Measurements from ENCODE around the gene SCYGR3. TPM values are rescaled to one million over a fixed set of nuclear protein-coding genes. Genes with fewer than 3 reads are reported as not detected.

SCYGR3 gene
- total RNA-seq, 4 donors from 2014 or later = not detected

DNA sequence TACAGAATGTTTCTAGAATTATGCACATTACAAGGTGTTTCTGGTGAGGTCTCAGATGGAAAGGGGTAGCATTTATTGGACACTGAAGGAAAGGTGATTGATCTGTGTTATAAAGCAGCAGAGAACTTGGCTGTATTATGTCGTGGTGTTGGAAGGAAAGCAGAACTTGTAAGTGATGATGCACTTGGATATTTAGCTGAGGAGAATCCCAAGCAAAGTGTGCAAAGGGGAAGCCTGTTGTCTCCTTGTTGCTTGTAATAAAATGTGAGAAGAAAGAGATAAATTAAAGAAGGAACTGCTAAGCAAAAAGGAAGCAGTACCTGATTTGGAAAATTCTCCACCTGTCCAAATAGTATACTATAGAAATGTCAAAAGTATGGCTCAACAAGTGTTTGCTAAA, 39.8 kb upstream of the SCYGR3 start:
- DNase-seq = no peak
- no peaks in the 10 kb centered on the region for H3K27me3 ChIP-seq
- H3K4me3 ChIP-seq = no peak overlapping the region
- TF ChIP-seq POLR2A (IDR thresholded peaks at IDR 0.05) = no peak
- TF ChIP-seq, protein P1, sequence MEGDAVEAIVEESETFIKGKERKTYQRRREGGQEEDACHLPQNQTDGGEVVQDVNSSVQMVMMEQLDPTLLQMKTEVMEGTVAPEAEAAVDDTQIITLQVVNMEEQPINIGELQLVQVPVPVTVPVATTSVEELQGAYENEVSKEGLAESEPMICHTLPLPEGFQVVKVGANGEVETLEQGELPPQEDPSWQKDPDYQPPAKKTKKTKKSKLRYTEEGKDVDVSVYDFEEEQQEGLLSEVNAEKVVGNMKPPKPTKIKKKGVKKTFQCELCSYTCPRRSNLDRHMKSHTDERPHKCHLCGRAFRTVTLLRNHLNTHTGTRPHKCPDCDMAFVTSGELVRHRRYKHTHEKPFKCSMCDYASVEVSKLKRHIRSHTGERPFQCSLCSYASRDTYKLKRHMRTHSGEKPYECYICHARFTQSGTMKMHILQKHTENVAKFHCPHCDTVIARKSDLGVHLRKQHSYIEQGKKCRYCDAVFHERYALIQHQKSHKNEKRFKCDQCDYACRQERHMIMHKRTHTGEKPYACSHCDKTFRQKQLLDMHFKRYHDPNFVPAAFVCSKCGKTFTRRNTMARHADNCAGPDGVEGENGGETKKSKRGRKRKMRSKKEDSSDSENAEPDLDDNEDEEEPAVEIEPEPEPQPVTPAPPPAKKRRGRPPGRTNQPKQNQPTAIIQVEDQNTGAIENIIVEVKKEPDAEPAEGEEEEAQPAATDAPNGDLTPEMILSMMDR (IDR thresholded peaks at IDR 0.05) = no peak
- no peaks in the 10 kb centered on the region for H3K9me3 ChIP-seq
- H3K27ac ChIP-seq = no peak overlapping the region
- no peaks in the 10 kb centered on the region for H3K4me1 ChIP-seq
- no peaks in the 10 kb centered on the region for H3K36me3 ChIP-seq

DNA sequence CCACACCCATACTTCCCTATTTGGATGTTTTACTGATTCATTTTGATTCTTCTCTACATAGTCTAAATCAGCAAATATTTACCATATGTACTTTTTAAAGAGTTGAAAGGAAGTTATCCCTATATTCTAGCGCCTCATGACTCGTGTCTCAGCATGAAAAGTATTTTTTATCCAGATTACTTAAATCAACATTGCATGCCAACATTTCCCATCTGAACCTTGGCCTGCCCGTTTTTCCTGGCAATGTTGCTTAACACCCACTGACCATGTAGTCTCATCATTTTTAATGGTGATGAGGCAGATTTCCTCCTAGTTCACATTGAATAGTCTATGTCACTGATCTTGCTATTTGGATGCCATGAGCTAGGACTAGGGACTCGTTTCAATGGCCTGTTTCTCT, 38.8 kb upstream of the SCYGR3 start:
- Histone ChIP-seq H3K27me3 (no peaks in the 10 kb centered on the region), H3K9me3 (no peaks in the 10 kb centered on the region), H3K4me1 (no peaks in the 10 kb centered on the region), H3K4me3 (no peak overlapping the region), H3K27ac (no peak overlapping the region), H3K36me3 (no peaks in the 10 kb centered on the region)
- TF ChIP-seq, protein P1 (IDR thresholded peaks at IDR 0.05) = no peak
- TF ChIP-seq POLR2A (IDR thresholded peaks at IDR 0.05) = no peak
- no peak for DNase-seq

DNA sequence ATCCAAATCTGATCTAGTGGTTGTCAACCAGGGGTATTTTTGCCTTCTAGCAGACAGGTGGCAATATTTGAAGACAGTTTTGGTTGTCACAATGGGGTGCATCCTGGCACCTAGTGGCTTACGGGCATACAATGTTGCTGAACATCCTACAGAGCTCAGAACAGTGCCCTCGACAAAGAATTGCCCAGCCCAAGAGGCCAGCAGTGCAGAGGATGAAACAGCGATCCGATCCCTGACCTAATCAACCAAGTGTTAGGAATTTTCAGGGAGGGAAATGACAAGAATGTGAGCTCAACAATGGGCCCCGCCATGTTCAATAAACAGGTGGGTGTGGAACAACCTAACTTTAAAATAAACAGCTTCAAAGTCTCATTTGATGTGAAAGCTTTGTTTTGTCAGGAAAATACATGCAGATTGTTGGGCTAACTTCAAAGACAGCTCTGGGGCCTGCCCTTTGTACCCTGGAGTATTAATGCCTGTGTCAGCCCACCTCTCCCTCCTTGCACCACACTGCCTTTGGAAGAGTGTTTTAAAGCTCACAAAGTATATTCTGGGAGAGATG, 29.4 kb upstream of the SCYGR3 start:
- H3K27ac ChIP-seq = no peak overlapping the region
- TF ChIP-seq, protein P1 (IDR thresholded peaks at IDR 0.05) = no peak
- TF ChIP-seq POLR2A (IDR thresholded peaks at IDR 0.05) = no peak
- no peak for DNase-seq
- no peaks in the 10 kb centered on the region for H3K36me3 ChIP-seq
- no peak overlapping the region for H3K4me3 ChIP-seq
- no peaks in the 10 kb centered on the region for H3K4me1 ChIP-seq
- no peaks in the 10 kb centered on the region for H3K9me3 ChIP-seq
- H3K27me3 ChIP-seq = no peaks in the 10 kb centered on the region

DNA sequence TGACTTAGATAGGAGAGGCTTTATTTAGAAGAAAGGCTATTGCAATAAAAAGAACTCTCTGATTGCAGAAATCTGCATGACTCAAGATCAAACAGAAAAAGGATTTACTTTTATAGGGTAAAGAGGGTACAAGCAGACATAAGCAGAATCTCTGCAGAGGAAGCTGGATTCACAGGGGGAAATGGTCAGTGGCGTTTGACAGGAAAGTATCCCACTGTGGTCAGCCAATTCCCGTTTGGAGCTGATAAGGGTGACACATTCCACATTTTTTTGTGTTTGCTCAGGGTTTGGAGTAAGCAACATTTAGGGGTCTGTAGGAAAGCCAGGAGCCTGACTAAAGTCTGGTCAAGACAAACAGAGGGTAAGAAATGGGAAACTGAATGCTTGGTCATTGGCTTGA, 28.0 kb upstream of the SCYGR3 start:
- DNase-seq = no peak
- no peak for TF ChIP-seq POLR2A (IDR thresholded peaks at IDR 0.05)
- TF ChIP-seq, protein P1 (IDR thresholded peaks at IDR 0.05) = no peak
- Histone ChIP-seq H3K36me3 (no peaks in the 10 kb centered on the region), H3K4me1 (no peaks in the 10 kb centered on the region), H3K27ac (no peak overlapping the region), H3K27me3 (no peaks in the 10 kb centered on the region), H3K9me3 (no peaks in the 10 kb centered on the region), H3K4me3 (no peak overlapping the region)

DNA sequence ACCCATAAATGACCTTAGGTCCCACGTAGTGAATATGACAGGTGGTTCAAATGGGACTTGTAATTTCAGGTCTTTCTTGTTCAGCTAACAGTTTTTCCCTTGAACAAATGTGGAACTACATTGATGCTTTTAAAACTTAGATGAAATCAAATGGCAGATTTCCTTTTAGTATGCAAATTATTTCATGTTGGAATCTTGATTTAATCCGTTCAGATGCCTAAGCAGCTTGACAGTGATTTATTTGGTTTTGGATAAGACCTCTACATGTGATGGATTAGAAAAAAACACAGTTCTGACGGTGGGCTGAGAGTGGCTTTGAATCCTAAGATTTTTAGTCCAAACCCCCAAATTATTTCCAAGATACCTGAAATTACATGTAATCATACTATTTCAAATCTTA, 19.6 kb upstream of the SCYGR3 start:
- H3K9me3 ChIP-seq = no peaks in the 10 kb centered on the region
- no peak overlapping the region for H3K27ac ChIP-seq
- DNase-seq = no peak
- H3K27me3 ChIP-seq = no peaks in the 10 kb centered on the region
- no peaks in the 10 kb centered on the region for H3K4me1 ChIP-seq
- TF ChIP-seq, protein P1 (IDR thresholded peaks at IDR 0.05) = no peak
- no peak for TF ChIP-seq POLR2A (IDR thresholded peaks at IDR 0.05)
- no peak overlapping the region for H3K4me3 ChIP-seq
- H3K36me3 ChIP-seq = no peaks in the 10 kb centered on the region

DNA sequence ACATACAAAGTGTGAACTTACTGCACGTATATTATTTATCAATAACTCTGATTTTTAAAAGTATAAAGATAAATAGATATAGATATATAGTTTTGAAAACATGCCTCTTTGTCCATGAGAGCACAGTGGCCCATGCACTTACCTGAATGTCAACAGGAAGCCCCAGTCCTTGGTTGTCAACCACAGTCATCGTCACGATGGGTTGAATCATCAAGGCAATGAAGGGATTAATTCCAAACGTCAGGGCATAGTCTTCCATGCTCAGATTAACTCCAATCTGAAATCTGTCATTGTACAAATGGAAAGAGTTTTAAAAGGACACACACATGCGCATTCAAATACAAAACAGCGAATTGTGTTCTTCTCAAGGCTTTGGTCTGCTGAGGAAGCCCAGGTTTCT, 18.2 kb upstream of the SCYGR3 start:
- H3K9me3 ChIP-seq = no peaks in the 10 kb centered on the region
- H3K27me3 ChIP-seq = no peaks in the 10 kb centered on the region
- TF ChIP-seq, protein P1 (IDR thresholded peaks at IDR 0.05) = no peak
- TF ChIP-seq POLR2A (IDR thresholded peaks at IDR 0.05) = no peak
- no peak for DNase-seq
- H3K4me1 ChIP-seq = no peaks in the 10 kb centered on the region
- no peak overlapping the region for H3K4me3 ChIP-seq
- no peak overlapping the region for H3K27ac ChIP-seq
- no peaks in the 10 kb centered on the region for H3K36me3 ChIP-seq

Data from Peyer's patch (tissue), 4 donors.